CD4-positive, alpha-beta T cell treated with Interleukin-21 for 1 hour (primary cell): ENCODE results near the gene GATA6.
A peak's percentile ranks its signal among the peaks of the same experiment; 100 is the strongest.
"Not testable (repeated sequence)": the region's sequence is repeated elsewhere in the genome, so short reads cannot be mapped to it uniquely, and the experiment has no call there.

Source experiments
- DNase-seq: peaks from one replicate; pipeline ENCODE4 v3.0.0-alpha.2; 2020

GATA6 gene

DNA sequence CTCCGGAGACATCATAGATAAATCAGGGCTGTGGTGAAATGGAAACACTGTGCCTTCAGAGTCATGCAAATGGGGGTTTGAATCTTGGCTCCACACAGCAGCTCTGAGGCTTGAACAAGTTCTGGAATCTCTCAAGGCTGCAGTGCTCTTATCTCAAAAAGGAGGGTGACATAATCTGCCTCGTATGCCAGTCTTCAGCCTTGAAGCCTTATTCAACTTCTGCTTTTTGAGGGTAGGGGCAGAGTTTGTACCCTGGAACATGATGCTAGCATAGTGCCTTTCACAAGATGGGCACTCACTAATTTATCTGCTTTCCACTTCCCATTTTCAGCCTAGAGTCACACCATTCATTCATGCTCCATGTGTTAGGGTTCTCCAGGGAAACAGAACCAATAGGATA lies 42.3 kb downstream of the GATA6 start:
- no peak for DNase-seq

GRCh38 chr18:22213333-22213973 lies 44.1 kb downstream of the GATA6 start:
- DNase-seq, result no peak

GRCh38 chr18:22214731-22215528 lies 45.5 kb downstream of the GATA6 start:
- no peak for DNase-seq

GRCh38 chr18:22218835-22219234 lies 49.4 kb downstream of the GATA6 start:
- no peak for DNase-seq

- DNase-seq, result no peak
These were observed 50.4 kb downstream of the GATA6 start for GRCh38 chr18:22219568-22220355.

DNA sequence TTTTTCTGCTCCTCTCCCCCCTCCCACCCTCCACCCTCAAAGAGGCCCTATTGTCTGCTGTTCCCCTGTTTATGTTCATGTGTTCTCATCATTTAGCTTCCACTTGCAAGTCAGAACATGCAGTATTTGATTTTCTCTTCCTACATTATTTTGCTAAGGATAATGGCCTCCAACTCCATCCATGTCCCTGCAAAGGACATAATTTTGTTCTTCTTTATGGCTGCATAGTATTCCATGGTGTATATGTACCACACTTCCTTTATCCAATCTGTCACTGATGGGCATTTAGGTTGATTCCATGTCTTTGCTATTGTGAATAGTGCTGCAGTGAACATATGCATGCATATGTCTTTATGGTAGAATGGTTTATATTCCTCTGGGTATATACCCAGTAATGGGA lies 51.2 kb downstream of the GATA6 start:
- not testable (repeated sequence) for DNase-seq

GRCh38 chr18:22221350-22221749 lies 52.0 kb downstream of the GATA6 start:
- peak; percentile 22 for DNase-seq

GRCh38 chr18:22223254-22223964 lies 54.0 kb downstream of the GATA6 start:
- no peak for DNase-seq

- no peak for DNase-seq
These were observed 54.6 kb downstream of the GATA6 start for GRCh38 chr18:22223965-22224322.

DNA sequence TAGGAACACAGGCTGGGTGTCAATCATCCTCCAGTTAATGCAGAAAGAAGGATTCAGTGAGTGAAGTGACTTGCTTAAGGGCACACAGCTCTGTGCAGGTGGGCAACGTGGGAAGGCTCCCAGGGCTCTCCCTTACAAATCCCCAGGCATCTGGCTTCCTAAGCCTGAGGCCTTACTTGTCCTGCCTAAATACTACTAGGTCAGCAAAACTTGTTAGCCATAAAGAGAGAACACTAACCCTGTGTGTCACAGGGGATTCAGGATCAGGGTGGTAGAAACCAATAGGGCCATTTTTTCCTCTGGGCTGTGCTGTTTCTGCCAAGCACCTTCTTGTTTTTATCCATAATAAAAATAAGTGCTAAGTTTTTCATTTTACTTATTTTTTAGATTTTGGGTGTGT lies 55.0 kb downstream of the GATA6 start:
- DNase-seq, result no peak

- DNase-seq, result no peak
These were observed 57.4 kb downstream of the GATA6 start for GRCh38 chr18:22226801-22227200.

- no peak for DNase-seq
These were observed 59.6 kb downstream of the GATA6 start for GRCh38 chr18:22228976-22229375.

- DNase-seq, result no peak
These were observed 60.2 kb downstream of the GATA6 start for GRCh38 chr18:22229456-22230124.

GRCh38 chr18:22230471-22230945 lies 61.1 kb downstream of the GATA6 start:
- no peak for DNase-seq

DNA sequence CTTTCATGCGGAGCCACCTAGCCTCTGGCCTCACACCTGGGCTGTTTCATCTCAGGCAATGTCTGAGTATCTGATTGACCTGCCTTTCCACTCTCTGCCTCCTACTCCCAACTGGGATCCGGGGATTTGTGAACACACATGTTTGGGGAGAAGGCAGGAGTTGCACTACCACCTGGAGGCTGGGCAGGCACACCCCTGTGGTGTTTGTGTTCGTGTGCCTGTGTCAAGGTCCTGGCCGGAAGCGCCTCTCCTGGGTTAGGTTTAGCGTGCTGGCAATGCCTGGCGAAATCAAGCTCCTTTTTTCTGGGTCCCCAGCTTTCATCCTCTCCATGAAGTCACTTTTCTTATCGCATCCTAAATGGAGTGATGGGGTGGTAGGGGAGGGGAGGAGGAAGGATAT lies 63.9 kb downstream of the GATA6 start:
- DNase-seq, result no peak

DNA sequence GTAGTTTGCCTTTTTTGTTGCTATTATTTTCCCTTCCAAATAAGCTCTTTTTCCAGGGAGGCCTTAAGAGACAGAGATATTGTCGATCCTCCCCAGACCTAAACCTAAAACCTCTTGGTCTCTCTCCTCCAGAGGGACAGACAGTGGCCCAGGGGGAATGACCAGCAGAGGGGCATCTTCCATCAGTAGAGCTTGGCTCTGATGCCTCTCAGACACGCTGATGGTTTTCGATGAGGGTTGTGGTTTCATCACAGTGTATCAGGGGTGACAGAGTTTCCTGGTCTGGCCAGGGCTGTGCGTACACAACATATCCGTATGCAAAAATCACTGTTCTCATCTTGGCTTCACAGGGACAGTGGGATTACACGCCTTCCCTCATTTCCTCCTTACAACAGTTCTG lies 68.6 kb downstream of the GATA6 start:
- DNase-seq, result peak; percentile 50

GRCh38 chr18:22238681-22239080 lies 69.3 kb downstream of the GATA6 start:
- DNase-seq, result no peak

- DNase-seq, result no peak
These were observed 72.6 kb downstream of the GATA6 start for GRCh38 chr18:22241921-22242361.

GRCh38 chr18:22243513-22243912 lies 74.1 kb downstream of the GATA6 start:
- DNase-seq, result no peak

GRCh38 chr18:22250026-22250425 lies 80.6 kb downstream of the GATA6 start:
- no peak for DNase-seq

GRCh38 chr18:22250591-22250996 lies 81.2 kb downstream of the GATA6 start:
- no peak for DNase-seq
